Fibroblast of lung (primary cell): Measurements from ENCODE around the gene GNG12. TPM values are rescaled to one million over a fixed set of nuclear protein-coding genes. Genes with fewer than 3 reads are reported as not detected.

ENCODE experiments used
- DNase-seq, 2 donors: peaks; one replicate each; pipeline versions ENCODE4 v3.0.0 to v3.0.0-alpha.2; 2010; ENCODE audit warnings: low read depth in 2 of 2
- H2AFZ ChIP-seq: 2 replicates; pipeline ENCODE4 v1.5.1; 2012; ENCODE audit warnings: low read length, control low read depth, inconsistent platforms
- H3K27ac ChIP-seq: 2 replicates; pipeline ENCODE4 v1.5.1; 2011; ENCODE audit warnings: low read length, control low read depth; ENCODE audit not compliant: insufficient read depth
- H3K27me3 ChIP-seq: 2 replicates; pipeline ENCODE4 v1.5.1; 2011; ENCODE audit warnings: mild to moderate bottlenecking, low read length; ENCODE audit not compliant: control insufficient read depth, insufficient read depth
- H3K36me3 ChIP-seq: 2 replicates; pipeline ENCODE4 v1.5.1; 2011; ENCODE audit warnings: low read length; ENCODE audit not compliant: control insufficient read depth, insufficient read depth
- H3K4me1 ChIP-seq: 2 replicates; pipeline ENCODE4 v1.5.1; 2011; ENCODE audit warnings: low read length; ENCODE audit not compliant: control insufficient read depth, insufficient read depth; ENCODE audit errors: extremely low read depth
- H3K4me2 ChIP-seq: 2 replicates; pipeline ENCODE4 v1.5.1; 2011; ENCODE audit warnings: low read length, control low read depth; ENCODE audit not compliant: insufficient read depth; ENCODE audit errors: extremely low read depth
- H3K4me3 ChIP-seq, 4 experiments: fragments of 200-600 bp in 1 of 4; sonication (generic) in 1 of 4; replicated peaks in 1 of 4; 2 replicates each; pipeline ENCODE4 v1.5.1; 2011 to 2016; ENCODE audit warnings: low read length in 4 of 4, low read depth in 3 of 4, mild to moderate bottlenecking in 3 of 4, control low read depth in 2 of 4, inconsistent platforms in 1 of 4, mixed read lengths in 1 of 4; ENCODE audit not compliant: insufficient read depth in 1 of 4; ENCODE audit errors: control extremely low read depth in 1 of 4
- H3K79me2 ChIP-seq: 2 replicates; pipeline ENCODE4 v1.5.1; 2012; ENCODE audit warnings: mild to moderate bottlenecking, low read length, inconsistent platforms; ENCODE audit not compliant: control insufficient read depth, insufficient read depth
- H3K9ac ChIP-seq: 2 replicates; pipeline ENCODE4 v1.5.1; 2011; ENCODE audit warnings: mild to moderate bottlenecking, low read length, control low read depth; ENCODE audit not compliant: insufficient read depth
- H3K9me3 ChIP-seq: 2 replicates; pipeline ENCODE4 v1.5.1; 2012; ENCODE audit warnings: low read depth, low read length; ENCODE audit not compliant: control insufficient read depth, insufficient read depth
- H4K20me1 ChIP-seq: 2 replicates; pipeline ENCODE4 v1.5.1; 2011; ENCODE audit warnings: low read length; ENCODE audit not compliant: control insufficient read depth, insufficient read depth; ENCODE audit errors: extremely low read depth
- EZH2 ChIP-seq: IDR thresholded peaks from 2 replicates; pipeline ENCODE4 v1.5.1; 2012; ENCODE audit warnings: low read length, control low read depth, mild to moderate bottlenecking; ENCODE audit errors: missing control alignments
- polyA plus RNA-seq, 2 donors: library from polyadenylated mRNA; depleted of rRNA in 1 of 2; stranded (reverse) in 1 of 2; unstranded in 1 of 2; fragments of >200 nt; gene quantifications; 2 replicates each; pipeline ENCODE4 v1.2.1, GENCODE V29; 2011 to 2012; ENCODE audit warnings: missing spikeins in 1 of 2
- total RNA-seq: library from RNA; depleted of rRNA; stranded (reverse); fragments of >200 nt; gene quantifications from 2 replicates; pipeline ENCODE4 v1.2.1, GENCODE V29; 2014
- TF ChIP-seq, protein P1 (sequence below), 2 donors: IDR thresholded peaks in 1 of 2; conservative IDR thresholded peaks in 1 of 2; 1 replicate in 1 of 2; 2 replicates in 1 of 2; pipeline ENCODE4 v1.5.1; 2011 to 2012; ENCODE audit warnings: low read length in 2 of 2, control low read depth in 1 of 2, inconsistent platforms in 1 of 2, low read depth in 1 of 2, mild to moderate bottlenecking in 1 of 2

GNG12 gene
- total and polyA plus RNA-seq, 2 donors (not counting 1 experiment from before 2014, with no cell fraction given) = 127 to 241 TPM

GRCh38 chr1:67830928-67831830 is 2.1 kb downstream of the GNG12 start:
- Histone ChIP-seq H3K27ac (peak overlapping the region; percentile 87), H3K79me2 (peaks cover 62% of the 10 kb centered on the region), H3K36me3 (no peaks in the 10 kb centered on the region), H3K4me1 (no peaks in the 10 kb centered on the region), H4K20me1 (no peaks in the 10 kb centered on the region), H3K27me3 (no peaks in the 10 kb centered on the region), H3K9me3 (no peaks in the 10 kb centered on the region), H3K4me3 (peak overlapping the region; percentile 77 to 85 (median 80)), H2AFZ (no peak overlapping the region), H3K9ac (peak overlapping the region; percentile 86), H3K4me2 (peak overlapping the region; percentile 73)
- DNase-seq = peak in 1 of 2 donors; percentile 33
- no peak for TF ChIP-seq EZH2
- TF ChIP-seq, protein P1, sequence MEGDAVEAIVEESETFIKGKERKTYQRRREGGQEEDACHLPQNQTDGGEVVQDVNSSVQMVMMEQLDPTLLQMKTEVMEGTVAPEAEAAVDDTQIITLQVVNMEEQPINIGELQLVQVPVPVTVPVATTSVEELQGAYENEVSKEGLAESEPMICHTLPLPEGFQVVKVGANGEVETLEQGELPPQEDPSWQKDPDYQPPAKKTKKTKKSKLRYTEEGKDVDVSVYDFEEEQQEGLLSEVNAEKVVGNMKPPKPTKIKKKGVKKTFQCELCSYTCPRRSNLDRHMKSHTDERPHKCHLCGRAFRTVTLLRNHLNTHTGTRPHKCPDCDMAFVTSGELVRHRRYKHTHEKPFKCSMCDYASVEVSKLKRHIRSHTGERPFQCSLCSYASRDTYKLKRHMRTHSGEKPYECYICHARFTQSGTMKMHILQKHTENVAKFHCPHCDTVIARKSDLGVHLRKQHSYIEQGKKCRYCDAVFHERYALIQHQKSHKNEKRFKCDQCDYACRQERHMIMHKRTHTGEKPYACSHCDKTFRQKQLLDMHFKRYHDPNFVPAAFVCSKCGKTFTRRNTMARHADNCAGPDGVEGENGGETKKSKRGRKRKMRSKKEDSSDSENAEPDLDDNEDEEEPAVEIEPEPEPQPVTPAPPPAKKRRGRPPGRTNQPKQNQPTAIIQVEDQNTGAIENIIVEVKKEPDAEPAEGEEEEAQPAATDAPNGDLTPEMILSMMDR (conservative IDR thresholded peaks at IDR 0.05 in 1 of 2, IDR thresholded peaks at IDR 0.05 in 1 of 2; ENCODE audit: low read depth in 1 of 2, low read length in 2 of 2) = no peak

DNA sequence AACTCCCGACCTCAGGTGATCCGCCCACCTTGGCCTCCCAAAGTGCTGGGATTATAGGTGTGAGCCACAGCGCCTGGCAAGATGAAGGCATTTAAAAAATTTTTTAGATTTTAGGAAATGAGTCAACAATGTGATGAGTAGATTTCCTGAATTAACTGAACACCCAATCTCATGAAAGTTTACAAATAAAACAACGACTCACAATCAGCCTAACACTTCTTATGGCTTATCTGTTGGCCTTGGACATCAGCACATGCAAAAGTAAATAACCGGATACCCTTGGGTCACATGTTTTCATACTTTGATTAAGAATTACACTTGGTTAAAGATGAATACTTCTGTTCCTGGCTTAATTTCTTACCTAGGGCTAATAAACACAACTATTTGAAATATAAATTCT is 3.0 kb downstream of the GNG12 start:
- no peak overlapping the region for H3K27ac ChIP-seq
- no peak overlapping the region for H3K9ac ChIP-seq

GRCh38 chr1:67827688-67828087 is 5.6 kb downstream of the GNG12 start:
- no peaks in the 10 kb centered on the region for H3K9me3 ChIP-seq
- no peak overlapping the region for H3K4me3 ChIP-seq
- H3K4me1 ChIP-seq = no peaks in the 10 kb centered on the region
- H3K4me2 ChIP-seq = no peak overlapping the region
- no peaks in the 10 kb centered on the region for H4K20me1 ChIP-seq
- H3K9ac ChIP-seq = no peak overlapping the region
- no peaks in the 10 kb centered on the region for H3K27me3 ChIP-seq
- peaks cover 92% of the 10 kb centered on the region for H3K79me2 ChIP-seq
- no peak overlapping the region for H2AFZ ChIP-seq
- no peak overlapping the region for H3K27ac ChIP-seq
- no peaks in the 10 kb centered on the region for H3K36me3 ChIP-seq
- no peak for DNase-seq
- no peak for TF ChIP-seq EZH2
- TF ChIP-seq, protein P1 (conservative IDR thresholded peaks at IDR 0.05 in 1 of 2, IDR thresholded peaks at IDR 0.05 in 1 of 2; ENCODE audit: low read depth in 1 of 2, low read length in 2 of 2) = no peak

More for the DNA sequence above, 3.0 kb downstream of the GNG12 start:
- H2AFZ ChIP-seq = no peak overlapping the region
- no peaks in the 10 kb centered on the region for H3K36me3 ChIP-seq
- no peaks in the 10 kb centered on the region for H3K4me1 ChIP-seq
- DNase-seq = peak in 1 of 2 donors; percentile 54
- no peaks in the 10 kb centered on the region for H4K20me1 ChIP-seq
- H3K79me2 ChIP-seq = peaks cover 72% of the 10 kb centered on the region
- TF ChIP-seq EZH2 = no peak
- TF ChIP-seq, protein P1 (conservative IDR thresholded peaks at IDR 0.05 in 1 of 2, IDR thresholded peaks at IDR 0.05 in 1 of 2; ENCODE audit: low read depth in 1 of 2, low read length in 2 of 2) = no peak
- H3K9me3 ChIP-seq = no peaks in the 10 kb centered on the region
- H3K4me2 ChIP-seq = peak overlapping the region; percentile 73
- H3K4me3 ChIP-seq = peak overlapping the region in 2 of 4 experiments; percentile 82 to 85
- no peaks in the 10 kb centered on the region for H3K27me3 ChIP-seq
